Erythroblast (primary cell): ENCODE data around the gene TRMU.

Experiments
- GATA1 ChIP-seq: IDR thresholded peaks from 2 replicates; pipeline ENCODE4 v1.6.1; 2011; ENCODE audit warnings: low read depth, mild to moderate bottlenecking, control low read depth, low read length, moderate library complexity
- POLR2A ChIP-seq: IDR thresholded peaks from 2 replicates; pipeline ENCODE4 v1.6.1; 2011; ENCODE audit warnings: mild to moderate bottlenecking, low read length

GRCh38 chr22:46364341-46365165 is 29.0 kb downstream of the TRMU start:
- TF ChIP-seq POLR2A (no peak), GATA1 (no peak)
